Frontal cortex (tissue), 4 donors: Measurements from ENCODE around the gene TNFSF10. TPM values are rescaled to one million over a fixed set of nuclear protein-coding genes. Genes with fewer than 3 reads are reported as not detected.
"Not testable (repeated sequence)": the region's sequence is repeated elsewhere in the genome, so short reads cannot be mapped to it uniquely, and the experiment has no call there.

ENCODE experiments used
- DNase-seq, 2 donors: peaks; one replicate each; pipeline ENCODE4 v3.0.0; 2012; ENCODE audit warnings: low spot score in 2 of 2
- FAIRE-seq: peaks from 2 replicates; lab custom pipeline; 2012; peaks lifted over from hg19 to GRCh38; lab: Jason Lieb, UNC
- total RNA-seq: library from RNA; depleted of rRNA; stranded (reverse); fragments of >200 nt; gene quantifications from one replicate; pipeline ENCODE4 v1.2.3, GENCODE V29; 2014
- donor health status: control.
- donor health status: control.
- donor health status: control.

The TNFSF10 gene
- total RNA-seq, result 2.9 TPM

GRCh38 chr3:172522871-172523818 is at the start of gene TNFSF10:
Gene TNFSF10, minus strand, starts transcription at chr3:172523430. Its CDS starts 46 bp downstream, at chr3:172523384.
- FAIRE-seq, result no peak
- peak in 1 of 2 donors; percentile 15 for DNase-seq

- FAIRE-seq (no peak), DNase-seq (no peak)
Observed at GRCh38 chr3:172569128-172570008, 46.1 kb upstream of the TNFSF10 start.

GRCh38 chr3:172568701-172569100 is 45.5 kb upstream of the TNFSF10 start:
- FAIRE-seq, result no peak

GRCh38 chr3:172566785-172567184 is 43.6 kb upstream of the TNFSF10 start:
- FAIRE-seq, DNase-seq: not testable (repeated sequence)

More at GRCh38 chr3:172568701-172569100, 45.5 kb upstream of the TNFSF10 start:
- DNase-seq, result no peak

- FAIRE-seq (no peak), DNase-seq (no peak)
Observed at GRCh38 chr3:172564499-172564898, 41.3 kb upstream of the TNFSF10 start.

- FAIRE-seq, result no peak
- no peak for DNase-seq
Observed at GRCh38 chr3:172562871-172563865, 39.9 kb upstream of the TNFSF10 start.

- DNase-seq (no peak), FAIRE-seq (no peak)
Observed at GRCh38 chr3:172561897-172562640, 38.8 kb upstream of the TNFSF10 start.

GRCh38 chr3:172560586-172560985 is 37.4 kb upstream of the TNFSF10 start:
- DNase-seq (no peak), FAIRE-seq (no peak)

GRCh38 chr3:172560026-172560425 is 36.8 kb upstream of the TNFSF10 start:
- DNase-seq, result no peak
- FAIRE-seq, result no peak

GRCh38 chr3:172559020-172559419 is 35.8 kb upstream of the TNFSF10 start:
- FAIRE-seq (no peak), DNase-seq (no peak)

GRCh38 chr3:172557515-172558220 is 34.4 kb upstream of the TNFSF10 start:
- DNase-seq (no peak), FAIRE-seq (no peak)

GRCh38 chr3:172553526-172554252 is 30.5 kb upstream of the TNFSF10 start:
- FAIRE-seq (no peak), DNase-seq (no peak)

GRCh38 chr3:172552607-172553006 is 29.4 kb upstream of the TNFSF10 start:
- FAIRE-seq (no peak), DNase-seq (no peak)

GRCh38 chr3:172551874-172552273 is 28.6 kb upstream of the TNFSF10 start:
- DNase-seq (no peak), FAIRE-seq (no peak)

GRCh38 chr3:172550347-172550943 is 27.2 kb upstream of the TNFSF10 start:
- FAIRE-seq (no peak), DNase-seq (no peak)

- DNase-seq (no peak), FAIRE-seq (no peak)
Observed at GRCh38 chr3:172549144-172549543, 25.9 kb upstream of the TNFSF10 start.

GRCh38 chr3:172546628-172547214 is 23.5 kb upstream of the TNFSF10 start:
- FAIRE-seq, result no peak

More at GRCh38 chr3:172546628-172547214, 23.5 kb upstream of the TNFSF10 start:
- DNase-seq, result no peak
